GM19395 (cell line): ENCODE data around the gene ENPP6.
"Not testable (repeated sequence)": the region's sequence is repeated elsewhere in the genome, so short reads cannot be mapped to it uniquely, and the experiment has no call there.

Experiments
- ATAC-seq: cut with Tn5 transposase; IDR thresholded peaks from one replicate; pipeline ENCODE4 v1.9.1; 2021; ENCODE audit warnings: mild to moderate bottlenecking, moderate library complexity; ENCODE audit not compliant: unreplicated experiment

Gene ENPP6

DNA sequence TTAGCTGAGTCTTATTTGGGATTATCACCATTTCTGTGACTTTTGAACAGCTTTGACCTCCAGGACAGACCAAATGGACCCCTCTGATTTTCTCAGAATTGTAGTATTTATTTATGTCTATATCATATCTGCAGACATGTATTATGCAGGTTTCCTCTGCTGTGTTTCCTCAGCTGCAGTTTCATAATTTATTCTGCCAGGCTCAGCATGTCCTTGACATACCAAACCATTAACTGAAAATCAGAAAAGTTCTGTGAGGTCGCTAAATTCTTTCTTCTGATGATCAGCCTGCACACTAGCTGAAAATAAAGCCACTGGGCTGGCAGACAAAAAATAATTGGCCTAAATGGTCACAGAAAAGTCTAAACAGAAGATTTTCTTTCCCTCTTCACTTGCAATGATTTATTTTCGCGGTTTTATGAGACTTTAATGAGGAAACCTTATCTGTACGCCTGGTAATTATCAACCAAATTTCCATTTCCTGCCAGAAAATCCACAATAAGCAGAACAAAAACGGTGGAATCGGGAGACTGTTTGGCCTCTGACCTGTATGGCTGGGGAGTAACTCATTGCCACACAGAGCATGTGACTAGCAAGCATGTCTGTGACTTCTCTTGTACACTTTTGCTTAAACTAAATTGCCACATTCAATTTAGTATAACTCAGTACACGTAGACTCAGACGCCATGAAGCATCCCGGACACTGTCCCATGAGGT is 150.9 kb downstream of the ENPP6 start:
- ATAC-seq, result no peak

DNA sequence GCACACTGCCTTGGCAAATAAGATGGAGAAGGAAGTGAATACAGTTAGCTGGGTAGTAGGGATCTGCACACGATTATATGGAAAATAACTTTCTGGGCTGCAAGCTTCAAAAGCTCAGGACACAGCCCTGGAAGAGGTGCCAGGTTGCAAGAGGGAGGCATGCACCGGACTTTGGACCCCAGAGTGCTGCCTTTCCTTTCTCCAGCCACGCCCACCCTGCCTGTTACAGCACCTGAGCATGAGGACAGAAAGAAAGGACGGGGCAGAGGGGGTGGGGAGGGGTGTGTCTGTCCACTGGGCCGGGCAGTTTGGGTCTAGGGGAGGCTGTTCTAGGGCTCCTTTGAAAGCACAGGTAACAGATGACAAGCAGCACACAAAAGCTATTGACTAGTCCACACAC is 152.8 kb downstream of the ENPP6 start:
- no peak for ATAC-seq

DNA sequence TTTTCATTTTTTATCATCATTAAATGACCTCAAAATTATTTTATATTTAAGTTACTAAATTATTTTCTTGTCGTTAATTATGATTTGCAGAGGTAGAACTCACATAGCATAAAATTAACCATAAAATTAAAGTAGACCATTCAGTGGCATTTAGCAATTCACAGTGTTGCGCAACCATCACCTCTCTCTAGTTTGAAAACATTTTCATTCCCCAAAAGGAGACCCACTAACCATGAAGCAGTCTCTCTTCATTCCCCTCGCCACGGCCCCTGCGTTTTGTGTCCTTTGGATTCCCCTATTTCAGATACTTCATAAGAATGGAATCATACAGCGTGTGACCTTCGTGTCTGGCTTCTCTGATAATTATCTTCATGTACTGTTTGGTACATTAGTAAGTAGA is 154.9 kb downstream of the ENPP6 start:
- no peak for ATAC-seq

DNA sequence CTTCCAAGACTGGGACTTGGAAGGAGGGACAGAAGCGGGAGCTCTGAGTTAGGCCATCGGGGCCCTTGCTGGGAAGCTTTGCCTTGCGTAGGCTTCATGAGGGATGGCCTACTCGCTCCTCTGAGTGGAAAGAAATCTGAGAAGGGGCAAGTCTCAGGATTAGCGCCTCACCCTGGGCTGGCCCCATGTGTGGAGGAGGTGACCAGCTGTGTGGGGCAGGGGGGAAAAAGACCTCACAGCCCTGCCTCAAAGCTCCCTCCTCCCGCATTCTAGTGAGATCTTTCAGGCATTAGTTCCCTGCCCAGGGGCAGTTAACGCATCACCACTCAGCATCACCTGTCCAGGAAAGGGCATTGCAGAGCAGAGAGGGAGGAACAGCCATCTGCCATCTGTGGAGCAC is 156.1 kb downstream of the ENPP6 start:
- ATAC-seq, result no peak

DNA sequence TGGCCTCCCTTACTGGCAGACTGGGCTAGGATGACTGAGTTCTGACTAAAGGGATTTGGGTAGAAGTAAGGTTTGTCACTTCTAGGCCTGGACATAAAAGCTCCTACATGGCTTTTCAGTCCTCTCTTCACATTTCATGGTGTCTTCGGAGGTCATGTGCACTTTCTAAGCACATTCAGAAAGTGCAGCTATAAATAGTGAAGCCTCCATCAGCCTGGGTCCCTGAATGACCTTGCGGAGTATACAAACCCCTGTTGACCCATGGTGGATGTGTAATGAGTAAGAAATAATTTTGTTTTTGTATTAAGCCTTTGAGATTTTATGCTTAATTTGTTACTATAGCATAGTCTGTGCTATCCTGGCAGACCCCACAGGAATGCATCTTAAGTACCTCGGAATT is 158.6 kb downstream of the ENPP6 start:
- ATAC-seq, result no peak

DNA sequence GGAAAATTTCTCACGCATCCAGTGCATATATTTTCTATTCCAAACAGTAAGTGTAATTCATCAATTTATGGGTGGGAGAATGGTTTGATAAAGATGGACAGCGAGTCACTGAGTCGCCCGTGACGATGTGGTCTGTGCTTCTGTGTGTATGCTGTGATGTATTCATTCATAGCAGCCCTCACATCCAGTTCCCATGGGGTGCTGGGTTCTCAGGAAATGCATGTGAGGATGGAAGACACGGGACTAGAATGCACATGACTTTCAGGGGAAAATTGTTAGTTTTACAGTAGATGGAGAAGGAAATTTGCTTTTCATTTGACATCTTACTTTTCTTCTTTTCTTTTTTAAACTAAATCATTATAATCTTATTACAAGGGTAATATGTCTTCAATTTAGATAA is 159.6 kb downstream of the ENPP6 start:
- ATAC-seq, result no peak

DNA sequence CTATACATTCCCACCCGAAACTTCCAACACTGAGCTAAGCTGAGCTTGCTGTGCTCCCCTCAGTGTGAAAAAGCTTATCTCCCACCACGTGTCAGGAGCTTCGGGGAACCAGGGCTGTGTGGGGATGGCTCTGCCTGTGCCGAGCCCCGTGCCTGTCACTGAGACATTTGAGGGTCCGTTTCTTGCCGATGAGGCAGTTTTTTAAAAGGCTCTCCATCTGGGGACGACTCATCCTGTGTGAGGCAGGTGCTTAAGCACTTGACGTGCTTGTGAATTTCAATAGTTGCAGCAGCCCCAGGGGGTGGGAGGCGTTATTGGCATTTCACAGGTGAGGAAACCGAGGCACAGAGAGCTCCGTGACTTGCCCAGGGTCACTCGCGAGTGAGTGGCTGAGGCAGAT is 160.8 kb downstream of the ENPP6 start:
- no peak for ATAC-seq

DNA sequence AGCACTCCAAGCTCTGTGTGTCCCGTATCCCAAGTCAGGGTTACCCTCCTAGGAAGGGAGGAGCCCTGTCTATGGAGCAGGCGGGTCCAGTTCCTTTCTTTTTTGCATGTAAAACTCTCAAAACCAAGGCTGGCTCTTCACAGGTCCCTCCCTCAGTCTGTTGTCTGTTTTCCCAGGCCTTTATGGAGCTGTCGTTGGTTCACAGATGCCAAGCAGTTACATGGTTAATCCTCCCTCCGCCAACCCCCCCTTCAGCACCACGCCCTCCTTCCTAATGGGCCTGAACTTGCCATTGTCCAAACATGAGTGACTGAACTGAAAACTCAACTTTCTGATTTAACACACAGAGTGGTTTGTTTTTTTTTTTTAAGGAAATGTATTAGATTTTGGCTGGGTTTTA is 164.2 kb downstream of the ENPP6 start:
- no peak for ATAC-seq

DNA sequence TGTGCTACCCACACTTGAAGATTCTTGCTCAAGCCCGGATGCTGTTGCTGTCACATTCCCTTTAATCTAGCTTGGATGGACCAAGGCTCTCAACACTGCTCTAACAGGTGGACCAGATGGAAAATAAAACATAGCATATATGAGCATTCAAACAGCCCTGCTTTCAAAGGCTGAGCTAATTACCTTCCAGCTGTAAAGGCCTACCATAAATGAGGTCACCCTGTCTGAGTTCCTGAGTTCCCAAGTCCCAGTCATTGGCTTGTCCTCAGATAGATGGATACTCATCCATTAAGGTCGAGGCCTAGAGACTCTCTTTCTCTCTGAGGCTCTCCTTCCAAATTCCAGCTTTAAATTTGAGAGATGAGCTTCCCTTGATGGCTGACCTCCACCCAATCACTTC is 165.1 kb downstream of the ENPP6 start:
- no peak for ATAC-seq

DNA sequence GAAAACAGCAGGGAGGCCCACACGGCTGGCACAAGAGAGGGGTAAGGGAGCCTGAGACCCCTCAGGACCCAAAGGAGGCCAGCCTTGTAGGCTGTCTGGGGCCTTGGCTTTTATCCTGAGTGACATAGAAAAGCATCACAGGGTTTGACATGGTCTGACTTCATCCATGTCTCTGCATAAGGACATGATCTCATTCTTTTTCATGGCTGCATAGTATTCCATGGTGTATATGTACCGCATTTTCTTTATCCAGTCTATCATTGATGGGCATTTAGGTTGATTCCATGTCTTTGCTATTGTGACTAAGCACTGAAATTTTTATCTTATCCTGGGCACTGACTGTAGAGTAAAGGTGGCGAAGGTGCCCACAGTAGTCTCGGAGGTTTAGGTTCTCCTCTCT is 166.4 kb downstream of the ENPP6 start:
- not testable (repeated sequence) for ATAC-seq

DNA sequence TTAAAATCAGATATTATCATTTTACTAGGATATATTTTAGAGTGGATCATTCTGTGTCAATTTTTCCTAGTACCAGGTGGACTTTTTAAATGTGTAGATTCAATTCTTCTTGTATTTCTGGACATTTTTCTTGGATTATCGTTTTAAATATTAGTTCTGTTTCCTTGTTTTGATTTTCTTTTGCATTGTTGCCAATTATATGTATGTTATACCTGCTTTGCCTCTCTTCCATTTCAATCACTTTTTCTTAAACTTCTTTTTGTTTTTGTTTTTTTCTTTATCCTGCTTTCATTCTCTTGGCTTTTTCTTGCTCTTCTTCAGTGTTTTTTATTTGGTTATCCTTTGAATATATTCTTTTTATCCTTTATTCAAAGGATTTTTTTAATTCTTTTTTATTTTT is 171.5 kb downstream of the ENPP6 start:
- no peak for ATAC-seq

DNA sequence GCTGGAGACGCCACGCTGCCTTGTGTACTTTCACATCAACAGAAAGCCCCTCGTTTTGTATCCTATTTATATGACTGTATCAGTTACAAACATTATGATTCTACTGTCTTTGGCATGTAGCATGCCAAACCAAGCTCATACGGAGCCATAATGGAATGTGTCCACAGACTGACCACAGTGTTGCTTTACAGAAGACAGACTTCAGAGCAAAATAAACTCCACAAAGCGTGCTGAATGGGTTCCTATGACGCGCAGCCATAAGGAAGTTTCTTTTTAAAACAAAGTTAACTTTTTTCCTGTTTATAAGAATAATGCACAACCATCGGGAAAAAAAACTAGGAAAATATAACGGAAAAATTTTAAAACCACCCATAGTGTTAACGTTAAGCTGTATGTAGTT is 176.5 kb downstream of the ENPP6 start:
- ATAC-seq, result no peak

DNA sequence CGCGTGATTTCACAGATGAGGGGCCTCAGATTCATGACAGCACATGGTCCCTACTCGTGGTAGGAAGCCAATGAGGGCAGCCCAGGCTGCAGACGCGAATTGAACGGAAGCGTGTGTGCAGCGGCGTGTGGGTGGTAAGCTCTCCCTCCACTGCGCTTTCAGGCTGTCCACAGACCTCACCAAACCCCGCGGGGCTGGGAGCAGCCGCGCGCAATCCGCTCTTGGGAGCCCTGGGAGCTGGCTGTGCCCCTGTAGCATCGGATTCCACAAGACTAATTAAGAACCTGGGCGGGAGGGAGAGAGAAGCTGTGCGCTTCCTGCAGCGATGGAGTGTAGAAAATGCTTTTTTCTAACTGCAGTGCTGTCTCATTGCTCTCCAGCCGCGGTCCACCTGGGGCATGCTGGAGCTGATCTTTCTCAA is 177.7 kb downstream of the ENPP6 start:
- no peak for ATAC-seq
